Keratinocyte (primary cell): ENCODE data around the gene CCM2. TPM values are rescaled to one million over a fixed set of nuclear protein-coding genes. Genes with fewer than 3 reads are reported as not detected.

Source experiments
- DNase-seq: peaks from one replicate; pipeline ENCODE4 v3.0.0-alpha.2; 2011; ENCODE audit warnings: low read depth, missing footprints, low spot score
- FAIRE-seq: peaks from 2 replicates; lab custom pipeline; 2011; peaks lifted over from hg19 to GRCh38; lab: Jason Lieb, UNC
- H2AFZ ChIP-seq: 2 replicates; pipeline ENCODE4 v1.6.0; 2012; ENCODE audit warnings: low read length, control low read depth, inconsistent platforms; ENCODE audit not compliant: control insufficient read depth
- H3K27ac ChIP-seq: 2 replicates; pipeline ENCODE4 v1.5.1; 2011; ENCODE audit warnings: low read length; ENCODE audit not compliant: control insufficient read depth, insufficient read depth
- H3K27me3 ChIP-seq: 3 replicates; pipeline ENCODE4 v1.6.0; 2011; ENCODE audit warnings: low read length; ENCODE audit not compliant: control insufficient read depth, insufficient read depth; ENCODE audit errors: extremely low read depth
- H3K36me3 ChIP-seq, 2 experiments: 2 replicates in 1 of 2; 3 replicates in 1 of 2; pipeline ENCODE4 v1.5.1; 2011; ENCODE audit warnings: low read length in 2 of 2, mild to moderate bottlenecking in 1 of 2; ENCODE audit not compliant: control insufficient read depth in 2 of 2, insufficient read depth in 2 of 2; ENCODE audit errors: extremely low read depth in 1 of 2
- H3K4me1 ChIP-seq: 3 replicates; pipeline ENCODE4 v1.5.1; 2011; ENCODE audit warnings: low read length; ENCODE audit not compliant: control insufficient read depth, insufficient read depth; ENCODE audit errors: extremely low read depth
- H3K4me2 ChIP-seq: 3 replicates; pipeline ENCODE4 v1.6.0; 2011; ENCODE audit warnings: low read depth, low read length; ENCODE audit not compliant: control insufficient read depth, insufficient read depth; ENCODE audit errors: extremely low read depth
- H3K4me3 ChIP-seq, 3 experiments: fragments of 200-600 bp in 1 of 3; sonication (generic) in 1 of 3; 2 replicates in 2 of 3; 3 replicates in 1 of 3; pipeline ENCODE4 v1.5.1; 2011 to 2016; ENCODE audit warnings: low read length in 3 of 3, mild to moderate bottlenecking in 3 of 3, control low read depth in 2 of 3, inconsistent platforms in 1 of 3, low read depth in 1 of 3, mixed read lengths in 1 of 3, mixed run types in 1 of 3, moderate library complexity in 1 of 3; ENCODE audit not compliant: control insufficient read depth in 2 of 3, insufficient read depth in 2 of 3; ENCODE audit errors: extremely low read depth in 1 of 3
- H3K79me2 ChIP-seq: 2 replicates; pipeline ENCODE4 v1.6.0; 2012; ENCODE audit warnings: low read length; ENCODE audit not compliant: control insufficient read depth, insufficient read depth
- H3K9ac ChIP-seq: 3 replicates; pipeline ENCODE4 v1.6.0; 2011; ENCODE audit warnings: low read length; ENCODE audit not compliant: control insufficient read depth, insufficient read depth; ENCODE audit errors: extremely low read depth
- H3K9me1 ChIP-seq: 3 replicates; pipeline ENCODE4 v1.6.0; 2011; ENCODE audit warnings: low read length; ENCODE audit not compliant: control insufficient read depth, insufficient read depth; ENCODE audit errors: extremely low read depth
- H3K9me3 ChIP-seq: 2 replicates; pipeline ENCODE4 v1.5.1; 2012; ENCODE audit warnings: low read depth, low read length; ENCODE audit not compliant: control insufficient read depth
- H4K20me1 ChIP-seq: 3 replicates; pipeline ENCODE4 v1.6.0; 2011; ENCODE audit warnings: low read length; ENCODE audit not compliant: control insufficient read depth, insufficient read depth; ENCODE audit errors: extremely low read depth
- CTCF ChIP-seq, 3 experiments: IDR thresholded peaks in 1 of 3; conservative IDR thresholded peaks in 1 of 3; optimal IDR thresholded peaks in 1 of 3; 2 replicates in 2 of 3; 3 replicates in 1 of 3; pipeline versions ENCODE3 to v1.5.1; 2011; ENCODE audit warnings: low read length in 3 of 3, mild to moderate bottlenecking in 3 of 3, moderate library complexity in 2 of 3, control low read depth in 1 of 3, inconsistent platforms in 1 of 3; ENCODE audit not compliant: insufficient read depth in 2 of 3; ENCODE audit errors: extremely low read depth in 1 of 3
- EZH2 ChIP-seq: IDR thresholded peaks from one replicate; pipeline ENCODE4 v1.6.1; 2012; ENCODE audit warnings: inconsistent platforms, mild to moderate bottlenecking, low read length, moderate library complexity
- dilution Hi-C: fragments of 300-500 bp; cut with MboI; formaldehyde crosslinking; loops from one replicate; pipeline ENCODE4 v1.7.0; 2020; ENCODE audit warnings: low sequenced_read_pairs; ENCODE audit not compliant: extremely low pct_ligation_motif_present
- polyA plus RNA-seq, 5 experiments: library from polyadenylated mRNA; depleted of rRNA in 3 of 5; stranded (reverse) in 3 of 5; stranded (forward) in 1 of 5; unstranded in 1 of 5; fragments of >200 nt; gene quantifications; 1 replicate in 1 of 5; 2 replicates in 3 of 5; 3 replicates in 1 of 5; pipeline versions ENCODE4 v1.2.1 to v1.2.3, GENCODE V29; 2011 to 2012; ENCODE audit warnings: missing spikeins in 2 of 5, low read depth in 1 of 5, low replicate concordance in 1 of 5

The CCM2 gene
- polyA plus RNA-seq, 1 donor (not counting 4 experiments of a cell fraction or from before 2014, with no cell fraction given): 44.8 TPM

DNA sequence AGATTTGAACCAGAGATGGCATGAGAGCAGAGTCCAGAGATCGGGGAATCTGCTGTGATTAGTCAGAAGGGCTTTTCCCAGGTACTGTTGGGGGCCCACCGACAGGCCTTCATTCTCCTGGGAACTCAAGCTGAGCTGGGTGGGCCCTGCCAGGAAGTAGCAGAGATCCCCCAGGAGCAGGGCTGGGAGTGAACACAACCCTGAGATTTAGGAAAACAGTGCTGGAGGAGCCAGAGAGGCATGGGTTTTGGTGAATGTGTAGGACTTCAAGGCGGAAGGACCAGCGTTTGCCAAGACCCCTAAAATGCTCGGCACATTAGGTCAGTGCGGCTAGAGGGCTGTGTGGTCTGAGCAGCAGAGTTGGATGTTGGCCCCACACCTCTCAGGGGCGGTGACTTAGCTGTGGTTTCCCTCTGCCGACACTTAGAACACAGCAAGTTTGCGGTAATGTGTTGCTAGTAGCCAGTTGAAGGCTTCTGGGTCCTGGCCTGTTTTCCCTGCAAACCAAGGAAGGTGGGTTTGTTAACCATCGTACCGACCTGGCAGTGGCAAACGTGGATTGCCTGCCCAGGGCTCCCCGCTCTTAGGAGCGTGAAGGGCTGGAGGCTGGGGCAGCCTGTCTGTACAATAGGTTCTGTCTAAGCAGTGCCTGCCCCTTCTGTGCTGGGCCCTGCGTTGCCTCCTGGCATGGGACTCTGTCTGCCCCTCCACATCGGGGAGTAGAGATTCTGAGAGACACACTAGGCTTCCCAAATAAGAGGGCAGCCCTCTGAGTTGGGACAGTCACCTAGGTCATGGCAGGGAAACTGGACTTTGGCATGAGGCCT is 74.7 kb downstream of the CCM2 start:
- FAIRE-seq (no peak), DNase-seq (no peak)
- Histone ChIP-seq H3K36me3 (peaks cover 29 to 45% of the 10 kb centered on the region in 2 experiments), H3K27ac (no peak overlapping the region), H3K9ac (no peak overlapping the region), H3K79me2 (no peaks in the 10 kb centered on the region), H3K4me2 (no peak overlapping the region), H3K4me3 (no peak overlapping the region), H4K20me1 (no peaks in the 10 kb centered on the region), H2AFZ (no peak overlapping the region), H3K27me3 (no peaks in the 10 kb centered on the region), H3K9me1 (no peaks in the 10 kb centered on the region), H3K9me3 (no peaks in the 10 kb centered on the region), H3K4me1 (no peaks in the 10 kb centered on the region)
- dilution Hi-C loops: no loop called here
- TF ChIP-seq EZH2 (no peak), CTCF (optimal IDR thresholded peaks at IDR 0.05 in 1 of 3, IDR thresholded peaks at IDR 0.05 in 1 of 3, conservative IDR thresholded peaks at IDR 0.05 in 1 of 3; ENCODE audit: extremely low read depth in 1 of 3, insufficient read depth in 2 of 3, low read length in 3 of 3) (no peak)

DNA sequence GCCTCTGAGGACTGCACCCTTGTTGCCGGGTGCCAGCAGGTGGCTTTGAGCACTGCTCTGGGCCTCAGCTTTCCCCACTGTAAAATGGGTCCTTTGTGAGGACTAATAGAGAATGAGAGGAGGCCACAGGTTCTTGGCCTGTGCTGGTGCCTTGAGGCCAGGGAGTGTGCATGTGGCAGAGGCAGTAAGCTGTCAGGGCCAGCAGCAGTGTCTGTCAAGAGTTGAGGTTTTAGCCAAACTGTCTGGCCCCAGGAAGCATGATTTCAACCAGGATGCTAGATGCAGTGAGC is 75.3 kb downstream of the CCM2 start:
- no peak for FAIRE-seq
- H3K9me1 ChIP-seq: no peaks in the 10 kb centered on the region
- no peaks in the 10 kb centered on the region for H3K4me1 ChIP-seq
- H3K9me3 ChIP-seq: no peaks in the 10 kb centered on the region
- no peak overlapping the region for H2AFZ ChIP-seq
- H3K27ac ChIP-seq: no peak overlapping the region
- dilution Hi-C loops: no loop called here
- no peak for TF ChIP-seq CTCF (optimal IDR thresholded peaks at IDR 0.05 in 1 of 3, IDR thresholded peaks at IDR 0.05 in 1 of 3, conservative IDR thresholded peaks at IDR 0.05 in 1 of 3; ENCODE audit: extremely low read depth in 1 of 3, insufficient read depth in 2 of 3, low read length in 3 of 3)
- no peak for TF ChIP-seq EZH2
- no peak for DNase-seq
- no peaks in the 10 kb centered on the region for H4K20me1 ChIP-seq
- H3K27me3 ChIP-seq: no peaks in the 10 kb centered on the region
- H3K9ac ChIP-seq: no peak overlapping the region
- peaks cover 25 to 43% of the 10 kb centered on the region in 2 experiments for H3K36me3 ChIP-seq
- H3K4me3 ChIP-seq: no peak overlapping the region
- no peaks in the 10 kb centered on the region for H3K79me2 ChIP-seq
- H3K4me2 ChIP-seq: no peak overlapping the region
